HepG2 (cell line): ENCODE data around the gene RNASE13. TPM values are rescaled to one million over a fixed set of nuclear protein-coding genes. Genes with fewer than 3 reads are reported as not detected.

Source experiments
- ATF3 ChIP-seq: sonication (generic); formaldehyde crosslinking; IDR thresholded peaks from 2 replicates; pipeline ENCODE4 v1.4.0; 2020; ENCODE audit warnings: missing genetic modification reagents
- FOXP1 ChIP-seq, 2 experiments: fragments of 450-650 bp in 1 of 2; IDR thresholded peaks; 2 replicates each; pipeline ENCODE4 v1.6.1; 2017 to 2018; ENCODE audit warnings: antibody characterized with exemption in 1 of 2
- JUNB ChIP-seq: sonication (generic); formaldehyde crosslinking; IDR thresholded peaks from 2 replicates; pipeline ENCODE4 v1.8.0; 2022; ENCODE audit warnings: missing genetic modification reagents, mild to moderate bottlenecking, borderline replicate concordance
- MEIS2 ChIP-seq: sonication (generic); formaldehyde crosslinking; IDR thresholded peaks from 2 replicates; pipeline ENCODE4 v1.9.0; 2021; ENCODE audit warnings: mild to moderate bottlenecking, missing genetic modification reagents
- MTA3 ChIP-seq: sonication (generic); formaldehyde crosslinking; IDR thresholded peaks from 2 replicates; pipeline ENCODE4 v1.4.0; 2020; ENCODE audit warnings: missing genetic modification reagents
- PAWR ChIP-seq: sonication (generic); formaldehyde crosslinking; IDR thresholded peaks from 2 replicates; pipeline ENCODE4 v1.4.0; 2020; ENCODE audit warnings: missing genetic modification reagents, mild to moderate bottlenecking, borderline replicate concordance
- RBM39 ChIP-seq: fragments of 200-400 bp; formaldehyde crosslinking; IDR thresholded peaks from one replicate; pipeline ENCODE4 v1.6.1; 2018; ENCODE audit warnings: antibody characterized with exemption, mild to moderate bottlenecking, low read depth, low read length; ENCODE audit not compliant: poor library complexity, severe bottlenecking
- TAF1 ChIP-seq: sonication (generic); formaldehyde crosslinking; IDR thresholded peaks from 2 replicates; pipeline ENCODE4 v1.4.0; 2020; ENCODE audit warnings: missing genetic modification reagents
- UBTF ChIP-seq: sonication (generic); formaldehyde crosslinking; IDR thresholded peaks from 2 replicates; pipeline ENCODE4 v1.4.0; 2020; ENCODE audit warnings: mild to moderate bottlenecking, missing genetic modification reagents
- ZBTB4 ChIP-seq: sonication (generic); formaldehyde crosslinking; IDR thresholded peaks from 2 replicates; pipeline ENCODE4 v1.4.0; 2020; ENCODE audit warnings: missing genetic modification reagents, mild to moderate bottlenecking, borderline replicate concordance
- ZMYM4 ChIP-seq: sonication (generic); formaldehyde crosslinking; IDR thresholded peaks from 2 replicates; pipeline ENCODE4 v1.8.1; 2023; ENCODE audit warnings: mild to moderate bottlenecking, missing genetic modification reagents
- ZNF142 ChIP-seq: sonication (generic); formaldehyde crosslinking; IDR thresholded peaks from 2 replicates; pipeline ENCODE4 v1.4.0; 2020; ENCODE audit warnings: missing genetic modification reagents
- ZNF468 ChIP-seq: sonication (generic); formaldehyde crosslinking; IDR thresholded peaks from 2 replicates; pipeline ENCODE4 v1.8.0; 2022; ENCODE audit warnings: mild to moderate bottlenecking, moderate library complexity, missing genetic modification reagents
- ZNF501 ChIP-seq: sonication (generic); formaldehyde crosslinking; IDR thresholded peaks from 2 replicates; pipeline ENCODE4 v1.5.1; 2020; ENCODE audit warnings: mild to moderate bottlenecking, moderate library complexity, missing genetic modification reagents
- ZNF567 ChIP-seq: sonication (generic); formaldehyde crosslinking; IDR thresholded peaks from 2 replicates; pipeline ENCODE4 v1.8.1; 2023; ENCODE audit warnings: mild to moderate bottlenecking, missing genetic modification reagents, borderline replicate concordance
- ZNF674 ChIP-seq: sonication (generic); formaldehyde crosslinking; IDR thresholded peaks from 2 replicates; pipeline ENCODE4 v1.5.0; 2020; ENCODE audit warnings: low read depth, mild to moderate bottlenecking, missing genetic modification reagents
- ZNF703 ChIP-seq: sonication (generic); formaldehyde crosslinking; IDR thresholded peaks from 2 replicates; pipeline ENCODE4 v1.5.1; 2020; ENCODE audit warnings: missing genetic modification reagents, mild to moderate bottlenecking, moderate library complexity, borderline replicate concordance
- polyA plus RNA-seq, 8 experiments: library from polyadenylated mRNA; depleted of rRNA in 3 of 8; stranded (reverse) in 7 of 8; unstranded in 1 of 8; fragments of >200 nt; fragmentation: Illumina TruSeq in 4 of 8; extraction: Trizol in 4 of 8; gene quantifications; 2 replicates each; pipeline versions ENCODE4 v1.2.1 to v1.2.3, GENCODE V29; 2011 to 2016; ENCODE audit warnings: low read depth in 4 of 8, missing spikeins in 1 of 8, mixed read lengths in 1 of 8; ENCODE audit not compliant: insufficient read depth in 1 of 8
- total RNA-seq, 5 experiments: library from RNA; depleted of rRNA; stranded (reverse); fragments of >200 nt; fragmentation: Illumina TruSeq; extraction: Trizol; gene quantifications; 2 replicates each; pipeline ENCODE4 v1.2.3, GENCODE V29; 2016; ENCODE audit warnings: low read depth in 1 of 5

Gene RNASE13
- total and polyA plus RNA-seq, 2 of the 13 experiments (the other 11 are each of a cell fraction or from before 2014, with no cell fraction given) = 1.0 TPM; not detected in 1

- TF ChIP-seq ATF3 = no peak
- no peak; the same call in 1 of the 2 replicates for TF ChIP-seq TAF1
- no peak for TF ChIP-seq ZNF142
- TF ChIP-seq ZNF703 (CRISPR knock-in tag) = no peak
- TF ChIP-seq ZBTB4 (CRISPR knock-in tag) = no peak
- no peak for TF ChIP-seq FOXP1 (IDR thresholded peaks at IDR 0.05)
- no peak for TF ChIP-seq FOXP1 (CRISPR knock-in tag; IDR thresholded peaks at IDR 0.05)
- TF ChIP-seq JUNB = no peak
- TF ChIP-seq RBM39 = no peak
- no peak for TF ChIP-seq UBTF (CRISPR knock-in tag)
- TF ChIP-seq ZNF501 = 0 out of 2 replicates have a peak, but pooled peaks have one; percentile 49
- TF ChIP-seq ZNF468 (CRISPR knock-in tag) = no peak
- no peak for TF ChIP-seq ZMYM4
- no peak for TF ChIP-seq MEIS2 (CRISPR knock-in tag)
- TF ChIP-seq PAWR = no peak
- no peak for TF ChIP-seq ZNF567 (CRISPR knock-in tag)
- no peak for TF ChIP-seq ZNF674 (CRISPR knock-in tag)
- TF ChIP-seq MTA3 (CRISPR knock-in tag) = no peak
Observed at GRCh38 chr14:21039585-21040369, 5.2 kb upstream of the RNASE13 start (continued).
